ENCODE data around the gene TSR3. TPM values are rescaled to one million over a fixed set of nuclear protein-coding genes. Genes with fewer than 3 reads are reported as not detected.

TSR3 gene
- total and polyA plus RNA-seq, 2 of the 13 experiments (the other 11 are each of a cell fraction or from before 2014, with no cell fraction given): 24.2 to 51.0 TPM

GRCh38 chr16:1342526-1343427 lies 8.9 kb downstream of the TSR3 start (continued):
- TF ChIP-seq MATR3 (CRISPR knock-in tag; IDR thresholded peaks at IDR 0.05): no peak
- 0 out of 2 replicates have a peak, but pooled peaks have one; percentile 17 for TF ChIP-seq RARA (CRISPR knock-in tag; IDR thresholded peaks at IDR 0.05)
- no peak for TF ChIP-seq ZXDC (CRISPR knock-in tag; IDR thresholded peaks at IDR 0.05)
- TF ChIP-seq GFI1 (CRISPR knock-in tag; IDR thresholded peaks at IDR 0.05; ENCODE audit: borderline replicate concordance): no peak
- TF ChIP-seq GATAD1 (CRISPR knock-in tag; IDR thresholded peaks at IDR 0.05): peak; percentile 59; the same call in 1 of the 2 replicates
- TF ChIP-seq SALL1 (CRISPR knock-in tag; IDR thresholded peaks at IDR 0.05): peak; percentile 25; the same call in 1 of the 2 replicates
- peak; percentile 64; the same call in 1 of the 2 replicates for TF ChIP-seq NR2C2 (CRISPR knock-in tag; IDR thresholded peaks at IDR 0.05; ENCODE audit: borderline replicate concordance)
- TF ChIP-seq DRAP1 (CRISPR knock-in tag; IDR thresholded peaks at IDR 0.05): peak; percentile 98
- peak; percentile 35; the same call in 1 of the 2 replicates for TF ChIP-seq ZNF547 (CRISPR knock-in tag; IDR thresholded peaks at IDR 0.05)
- TF ChIP-seq ZNF746 (CRISPR knock-in tag; IDR thresholded peaks at IDR 0.05): no peak
- TF ChIP-seq XRCC5 (optimal IDR thresholded peaks at IDR 0.05; ENCODE audit: low read length): peak; percentile 34
- peak; percentile 88 for TF ChIP-seq MAZ (IDR thresholded peaks at IDR 0.05; ENCODE audit: borderline replicate concordance, low read depth, low read length)
- TF ChIP-seq MAZ (CRISPR knock-in tag; IDR thresholded peaks at IDR 0.05; ENCODE audit: low read depth): 0 out of 2 replicates have a peak, but pooled peaks have one; percentile 49
- no peak for TF ChIP-seq ZNF569 (CRISPR knock-in tag; IDR thresholded peaks at IDR 0.05; ENCODE audit: borderline replicate concordance)
- TF ChIP-seq TEAD3 (CRISPR knock-in tag; optimal IDR thresholded peaks at IDR 0.05; ENCODE audit: borderline replicate concordance): peak; percentile 67
- peak; percentile 86; the same call in 1 of the 2 replicates for TF ChIP-seq ARID4A (CRISPR knock-in tag; IDR thresholded peaks at IDR 0.05; ENCODE audit: borderline replicate concordance)
- TF ChIP-seq SPEN (CRISPR knock-in tag; IDR thresholded peaks at IDR 0.05; ENCODE audit: low read depth): no peak
- TF ChIP-seq RFX5 (IDR thresholded peaks at IDR 0.05; ENCODE audit: low read depth, low read length): 0 out of 2 replicates have a peak, but pooled peaks have one; percentile 31
- peak; percentile 46; the same call in 1 of the 2 replicates for TF ChIP-seq ZNF350 (CRISPR knock-in tag; IDR thresholded peaks at IDR 0.05; ENCODE audit: borderline replicate concordance, low read depth)
- TF ChIP-seq SP5 (CRISPR knock-in tag; IDR thresholded peaks at IDR 0.05; ENCODE audit: borderline replicate concordance, low read depth): peak; percentile 76
- TF ChIP-seq RXRA (CRISPR knock-in tag; IDR thresholded peaks at IDR 0.05): peak; percentile 54; the same call in 1 of the 2 replicates
- no peak for TF ChIP-seq ATF3 (CRISPR knock-in tag; IDR thresholded peaks at IDR 0.05)
